ENCODE data around the gene TOMM70.
"Not testable (repeated sequence)": the region's sequence is repeated elsewhere in the genome, so short reads cannot be mapped to it uniquely, and the experiment has no call there.

Gene TOMM70

GRCh38 chr3:100361897-100362296 lies 39.0 kb downstream of the TOMM70 start:
- no peak for DNase-seq

- no peak for DNase-seq
Measured at GRCh38 chr3:100360757-100361496, 40.0 kb downstream of the TOMM70 start.

GRCh38 chr3:100359035-100359434 lies 41.9 kb downstream of the TOMM70 start:
- no peak for DNase-seq

GRCh38 chr3:100358413-100358812 lies 42.5 kb downstream of the TOMM70 start:
- DNase-seq: no peak

GRCh38 chr3:100354850-100355249 lies 46.0 kb downstream of the TOMM70 start:
- no peak for DNase-seq

GRCh38 chr3:100352296-100353231 lies 48.3 kb downstream of the TOMM70 start:
- no peak for DNase-seq

GRCh38 chr3:100351770-100352169 lies 49.1 kb downstream of the TOMM70 start:
- DNase-seq: not testable (repeated sequence)

- no peak for DNase-seq
Measured at GRCh38 chr3:100348727-100349126, 52.2 kb downstream of the TOMM70 start.

- no peak for DNase-seq
Measured at GRCh38 chr3:100340527-100340926, 60.4 kb downstream of the TOMM70 start.

GRCh38 chr3:100339786-100340185 lies 61.1 kb downstream of the TOMM70 start:
- DNase-seq: no peak

GRCh38 chr3:100338911-100339310 lies 62.0 kb downstream of the TOMM70 start:
- no peak for DNase-seq

- not testable (repeated sequence) for DNase-seq
Measured at GRCh38 chr3:100336229-100336628, 64.7 kb downstream of the TOMM70 start.

- peak; percentile 57 for DNase-seq
Measured at GRCh38 chr3:100335434-100335833, 65.5 kb downstream of the TOMM70 start.

GRCh38 chr3:100334488-100335351 lies 66.2 kb downstream of the TOMM70 start, which contains the start of gene NIT2:
Gene NIT2 (plus strand): TSS chr3:100334757. CDS start chr3:100334792, 35 bp downstream.
- peak; percentile 90 for DNase-seq

- no peak for DNase-seq
Measured at GRCh38 chr3:100333970-100334487, 66.9 kb downstream of the TOMM70 start.

GRCh38 chr3:100333051-100333450 lies 67.8 kb downstream of the TOMM70 start:
- no peak for DNase-seq

GRCh38 chr3:100331660-100332059 lies 69.2 kb downstream of the TOMM70 start:
- DNase-seq: no peak

GRCh38 chr3:100330651-100331050 lies 70.2 kb downstream of the TOMM70 start:
- no peak for DNase-seq

GRCh38 chr3:100329800-100330489 lies 70.9 kb downstream of the TOMM70 start:
- DNase-seq: no peak

- DNase-seq: not testable (repeated sequence)
Measured at GRCh38 chr3:100327377-100327776, 73.5 kb downstream of the TOMM70 start.

GRCh38 chr3:100325827-100326226 lies 75.1 kb downstream of the TOMM70 start:
- DNase-seq: no peak

- DNase-seq: no peak
Measured at GRCh38 chr3:100324044-100324443, 76.8 kb downstream of the TOMM70 start.

All from activated CD8-positive, alpha-beta memory T cell treated with anti-CD3 and anti-CD28 coated beads, Interleukin-2, amount 50 U/mL, for 48 hours (primary cell).